SK-N-SH treated with all-trans-retinoic acid at 6 μM for 48 hours (cell line): Measurements from ENCODE around the gene AGAP3.

Experiments used
- ATAC-seq: fragments of 200-7000 bp; cut with Tn5 transposase; 3 replicates; pipeline ENCODE4 v1.9.1; 2020; ENCODE audit warnings: mild to moderate bottlenecking, moderate library complexity
- ARNTL ChIP-seq: fragments of 450-650 bp; formaldehyde crosslinking; IDR thresholded peaks from 2 replicates; pipeline ENCODE4 v1.5.0; 2020; ENCODE audit warnings: low read depth, mild to moderate bottlenecking, moderate library complexity, borderline replicate concordance
- BACH2 ChIP-seq: fragments of 250-450 bp; sonication (Bioruptor Pico); IDR thresholded peaks from 2 replicates; pipeline ENCODE4 v1.9.0; 2021; ENCODE audit warnings: mild to moderate bottlenecking, borderline replicate concordance
- CREB5 ChIP-seq: fragments of 250-450 bp; sonication (Bioruptor Pico); IDR thresholded peaks from 2 replicates; pipeline ENCODE4 v1.5.1; 2020; ENCODE audit warnings: low read depth, mild to moderate bottlenecking, moderate library complexity
- CSDC2 ChIP-seq: fragments of 250-450 bp; sonication (Bioruptor Pico); IDR thresholded peaks from 2 replicates; pipeline ENCODE4 v1.5.0; 2020; ENCODE audit warnings: mild to moderate bottlenecking, moderate library complexity
- CSRNP3 ChIP-seq: fragments of 250-450 bp; sonication (Bioruptor Pico); IDR thresholded peaks from 2 replicates; pipeline ENCODE4 v1.5.1; 2021; ENCODE audit warnings: mild to moderate bottlenecking, moderate library complexity
- ESRRG ChIP-seq: fragments of 250-450 bp; sonication (Bioruptor Pico); IDR thresholded peaks from 2 replicates; pipeline ENCODE4 v1.6.1; 2021; ENCODE audit warnings: mild to moderate bottlenecking
- GLIS3 ChIP-seq: fragments of 250-450 bp; sonication (Bioruptor Pico); IDR thresholded peaks from 2 replicates; pipeline ENCODE4 v1.5.0; 2020; ENCODE audit warnings: mild to moderate bottlenecking, moderate library complexity
- ISL1 ChIP-seq: fragments of 250-450 bp; sonication (Bioruptor Pico); IDR thresholded peaks from 2 replicates; pipeline ENCODE4 v2.1.2; 2022; ENCODE audit warnings: mild to moderate bottlenecking, moderate library complexity
- OSR1 ChIP-seq: fragments of 250-450 bp; sonication (Bioruptor Pico); IDR thresholded peaks from 2 replicates; pipeline ENCODE4 v1.8.0; 2022; ENCODE audit warnings: moderate library complexity, mild to moderate bottlenecking, inconsistent platforms
- PATZ1 ChIP-seq: fragments of 250-450 bp; sonication (Bioruptor Pico); IDR thresholded peaks from 2 replicates; pipeline ENCODE4 v1.8.0; 2020; ENCODE audit warnings: mild to moderate bottlenecking, moderate library complexity, borderline replicate concordance
- PPARA ChIP-seq: fragments of 250-450 bp; sonication (Bioruptor Pico); IDR thresholded peaks from 2 replicates; pipeline ENCODE4 v1.5.0; 2020; ENCODE audit warnings: mild to moderate bottlenecking, borderline replicate concordance
- RARB ChIP-seq: fragments of 250-450 bp; sonication (Bioruptor Pico); IDR thresholded peaks from 2 replicates; pipeline ENCODE4 v1.8.0; 2021; ENCODE audit warnings: mild to moderate bottlenecking, moderate library complexity
- SNAI2 ChIP-seq: fragments of 250-450 bp; sonication (Bioruptor Pico); IDR thresholded peaks from 2 replicates; pipeline ENCODE4 v1.5.0; 2020; ENCODE audit warnings: mild to moderate bottlenecking, moderate library complexity
- TCF4 ChIP-seq: fragments of 250-450 bp; sonication (Bioruptor Pico); IDR thresholded peaks from 2 replicates; pipeline ENCODE4 v1.8.0; 2021; ENCODE audit warnings: mild to moderate bottlenecking, moderate library complexity, borderline replicate concordance
- TOX ChIP-seq: fragments of 250-450 bp; sonication (Bioruptor Pico); IDR thresholded peaks from 2 replicates; pipeline ENCODE4 v1.8.0; 2021; ENCODE audit warnings: mild to moderate bottlenecking, moderate library complexity, borderline replicate concordance
- TSHZ2 ChIP-seq: fragments of 250-450 bp; sonication (Bioruptor Pico); IDR thresholded peaks from 2 replicates; pipeline ENCODE4 v1.5.0; 2020; ENCODE audit warnings: mild to moderate bottlenecking, moderate library complexity
- ZC3H10 ChIP-seq: fragments of 250-450 bp; sonication (Bioruptor Pico); IDR thresholded peaks from 2 replicates; pipeline ENCODE4 v1.5.1; 2021; ENCODE audit warnings: mild to moderate bottlenecking, moderate library complexity
- ZFP3 ChIP-seq: fragments of 250-450 bp; sonication (Bioruptor Pico); IDR thresholded peaks from 2 replicates; pipeline ENCODE4 v1.5.0; 2020; ENCODE audit warnings: mild to moderate bottlenecking, moderate library complexity
- ZFP30 ChIP-seq: fragments of 450-650 bp; formaldehyde crosslinking; IDR thresholded peaks from 2 replicates; pipeline ENCODE4 v1.5.0; 2022; ENCODE audit warnings: mild to moderate bottlenecking, moderate library complexity
- ZNF565 ChIP-seq: fragments of 450-650 bp; formaldehyde crosslinking; conservative IDR thresholded peaks from 2 replicates; pipeline ENCODE4 v1.5.0; 2020; ENCODE audit warnings: low read depth, mild to moderate bottlenecking, moderate library complexity
- ZNF70 ChIP-seq: fragments of 450-650 bp; formaldehyde crosslinking; IDR thresholded peaks from 2 replicates; pipeline ENCODE4 v1.5.0; 2020; ENCODE audit warnings: mild to moderate bottlenecking, moderate library complexity
- ZNF8 ChIP-seq: fragments of 450-650 bp; formaldehyde crosslinking; IDR thresholded peaks from 2 replicates; pipeline ENCODE4 v1.5.0; 2020; ENCODE audit warnings: mild to moderate bottlenecking, moderate library complexity

The AGAP3 gene

GRCh38 chr7:151088019-151088855 is 2.0 kb downstream of the AGAP3 start (continued):
- TF ChIP-seq CREB5 (CRISPR knock-in tag): no peak
- TF ChIP-seq ESRRG (CRISPR knock-in tag): no peak

GRCh38 chr7:151088856-151089699 is 2.8 kb downstream of the AGAP3 start:
- ATAC-seq: no peak
- no peak for TF ChIP-seq ZNF8 (CRISPR knock-in tag)
- TF ChIP-seq PPARA (CRISPR knock-in tag): no peak
- TF ChIP-seq ZC3H10: no peak
- no peak for TF ChIP-seq ZNF565 (CRISPR knock-in tag)
- no peak for TF ChIP-seq SNAI2
- TF ChIP-seq CSDC2 (CRISPR knock-in tag): no peak
- no peak for TF ChIP-seq GLIS3
- TF ChIP-seq TCF4: no peak
- TF ChIP-seq TOX: no peak

- TF ChIP-seq ISL1 (CRISPR knock-in tag): no peak
- peak; percentile 86 for TF ChIP-seq ZNF70 (CRISPR knock-in tag)
- no peak for ATAC-seq
These were observed 3.8 kb downstream of the AGAP3 start for GRCh38 chr7:151089893-151090730.

- no peak for ATAC-seq
- TF ChIP-seq ZFP30 (CRISPR knock-in tag) (no peak), RARB (CRISPR knock-in tag) (no peak), ZC3H10 (no peak), ZNF70 (CRISPR knock-in tag) (no peak), ZNF565 (CRISPR knock-in tag) (no peak), BACH2 (no peak), ARNTL (no peak), GLIS3 (no peak)
These were observed 4.7 kb downstream of the AGAP3 start for GRCh38 chr7:151091003-151091402.

- no peak for ATAC-seq
- TF ChIP-seq CSRNP3 (no peak), CSDC2 (CRISPR knock-in tag) (no peak), ARNTL (no peak), SNAI2 (no peak), PPARA (CRISPR knock-in tag) (no peak), PATZ1 (no peak), GLIS3 (no peak), ESRRG (CRISPR knock-in tag) (no peak), OSR1 (CRISPR knock-in tag) (no peak), ZNF565 (CRISPR knock-in tag) (no peak), ZFP30 (CRISPR knock-in tag) (no peak), TSHZ2 (CRISPR knock-in tag) (no peak), ZFP3 (CRISPR knock-in tag) (no peak), ZNF8 (CRISPR knock-in tag) (no peak)
These were observed 5.2 kb downstream of the AGAP3 start for GRCh38 chr7:151091431-151091830.
